ENCODE measurements around the gene BEST2.

BEST2 gene

DNA sequence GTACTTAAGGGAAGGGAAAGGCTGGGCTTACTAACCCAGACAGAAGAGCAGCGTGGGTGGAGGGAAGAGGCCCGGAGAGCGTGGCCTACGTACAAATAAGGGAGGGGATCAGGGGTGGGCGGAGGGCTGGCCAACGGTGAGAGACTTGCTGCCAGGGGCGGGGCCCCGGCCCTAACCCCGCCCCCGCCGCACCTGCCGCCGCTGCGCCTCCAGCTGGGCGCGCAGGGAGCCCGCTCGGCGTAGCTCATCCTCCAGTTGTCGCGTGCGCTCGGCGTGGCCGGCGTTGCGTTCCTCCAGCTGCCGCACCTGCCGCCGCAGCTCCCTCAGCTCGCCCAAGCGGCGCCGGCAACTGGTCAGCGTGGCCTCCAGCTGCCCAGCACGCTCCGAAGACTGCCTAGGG is 18.1 kb downstream of the BEST2 start:
- DNase-seq (ENCODE audit: low spot score), result no peak

DNA sequence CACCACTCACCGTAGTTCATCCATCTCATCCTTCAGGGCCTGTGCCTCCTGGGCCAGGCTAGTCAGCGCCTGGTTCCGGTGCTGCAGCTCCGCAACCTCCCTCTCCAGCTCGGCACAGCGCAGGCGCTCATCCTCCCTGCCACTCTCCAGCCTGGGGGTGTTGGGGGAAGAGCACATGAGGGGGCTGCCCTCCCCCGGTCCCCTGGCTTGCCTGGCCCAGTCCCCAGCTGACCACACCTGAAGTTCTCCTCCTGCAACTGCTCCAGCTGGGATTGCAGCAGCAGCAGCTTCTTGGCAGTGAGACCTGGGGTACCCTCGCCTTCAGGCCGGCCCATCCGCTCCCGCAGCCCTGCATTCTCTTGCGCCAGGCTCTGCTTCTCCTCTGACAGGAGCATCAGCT is 19.3 kb downstream of the BEST2 start:
- no peak for DNase-seq (ENCODE audit: low spot score)

DNA sequence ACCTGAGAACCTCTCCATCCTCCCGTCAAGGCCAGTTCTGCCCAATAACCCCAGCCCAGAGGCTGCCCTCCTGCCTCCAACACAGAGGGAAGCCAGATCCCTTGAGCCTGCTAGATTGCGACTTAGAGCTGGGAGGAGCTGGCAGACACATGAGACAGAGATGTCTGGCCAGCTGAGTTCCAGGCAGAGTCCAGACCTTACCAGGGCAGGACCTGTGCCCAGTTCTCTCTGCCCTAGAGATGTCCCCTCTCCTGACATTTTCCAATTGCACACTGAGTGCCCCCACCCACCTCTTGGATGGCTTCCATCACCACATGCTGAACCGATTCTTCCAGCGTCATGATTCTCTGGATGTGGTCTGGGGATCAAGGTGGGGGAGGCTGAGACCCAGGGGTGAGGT is 20.7 kb downstream of the BEST2 start:
- no peak for DNase-seq (ENCODE audit: low spot score)

DNA sequence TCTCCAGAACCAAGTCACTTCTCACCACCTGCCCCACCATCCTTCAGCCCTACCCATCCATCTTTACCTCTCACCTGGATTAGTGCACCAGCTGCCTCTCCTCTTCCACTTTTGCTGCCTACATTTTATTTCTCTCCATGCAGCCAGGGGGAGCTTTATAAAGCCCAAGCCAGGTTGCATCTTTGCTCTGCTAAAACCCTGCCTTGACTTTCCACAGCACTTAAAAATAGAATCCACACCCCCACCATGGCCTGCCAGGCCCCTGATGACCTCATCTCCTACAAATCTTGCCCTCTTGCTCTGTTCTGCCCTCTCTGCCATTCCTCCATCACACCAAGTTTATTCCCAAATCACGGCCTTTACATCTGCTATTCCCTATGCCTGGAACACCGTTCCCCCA is 22.0 kb downstream of the BEST2 start:
- DNase-seq (ENCODE audit: low spot score), result no peak

DNA sequence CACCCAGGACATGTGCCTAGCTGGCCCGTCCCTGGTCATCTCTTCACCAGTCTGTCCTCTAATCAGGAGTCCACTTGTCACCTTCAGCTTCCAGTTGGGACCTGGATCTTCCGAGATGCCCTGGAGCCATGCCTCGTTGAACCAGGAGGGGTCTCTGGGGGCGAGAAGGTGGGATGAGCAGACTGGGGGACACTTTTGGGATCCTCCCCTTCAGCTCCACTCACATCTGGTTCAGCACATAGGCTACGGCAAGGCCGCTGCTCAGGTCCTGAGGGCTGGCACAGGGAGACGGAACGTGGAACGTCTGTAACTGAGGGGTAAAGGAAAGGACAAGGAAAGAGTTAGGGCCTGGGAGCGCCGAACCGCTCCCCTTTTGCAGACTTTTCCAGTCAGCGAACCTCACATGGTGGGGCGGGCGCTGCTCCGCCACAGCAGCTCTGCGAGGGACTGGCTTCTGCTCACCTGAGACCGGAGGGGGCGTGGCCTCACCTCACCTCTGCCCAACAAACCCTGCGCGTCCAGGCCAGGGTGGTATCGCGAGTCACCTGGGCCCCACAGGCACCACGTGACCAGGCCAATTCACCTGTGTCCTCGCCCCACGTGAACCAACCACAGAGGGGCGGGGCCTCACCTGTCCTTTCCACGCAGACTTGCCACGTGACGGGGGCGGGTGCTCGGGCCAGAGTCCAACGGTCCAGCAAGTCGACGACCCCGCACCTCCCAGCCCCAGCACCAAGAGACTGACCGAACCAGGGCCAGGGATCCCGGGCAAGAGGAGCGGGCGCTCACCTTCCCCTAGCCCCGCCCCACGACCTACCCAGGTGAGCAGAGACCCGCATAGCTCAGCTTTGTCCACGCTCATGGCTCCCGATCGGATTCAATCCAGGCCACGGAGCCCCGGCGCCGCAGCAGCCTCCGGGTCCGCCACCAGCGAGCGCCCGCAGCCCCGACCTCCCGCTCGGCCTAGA is 23.3 kb downstream of the BEST2 start, which contains the start of gene HOOK2:
HOOK2 (minus strand) TSS at position 965 of the 968 bp plus-strand sequence; CDS start at position 862, 103 bp downstream.
- DNase-seq (ENCODE audit: low spot score), result peak; percentile 65

DNA sequence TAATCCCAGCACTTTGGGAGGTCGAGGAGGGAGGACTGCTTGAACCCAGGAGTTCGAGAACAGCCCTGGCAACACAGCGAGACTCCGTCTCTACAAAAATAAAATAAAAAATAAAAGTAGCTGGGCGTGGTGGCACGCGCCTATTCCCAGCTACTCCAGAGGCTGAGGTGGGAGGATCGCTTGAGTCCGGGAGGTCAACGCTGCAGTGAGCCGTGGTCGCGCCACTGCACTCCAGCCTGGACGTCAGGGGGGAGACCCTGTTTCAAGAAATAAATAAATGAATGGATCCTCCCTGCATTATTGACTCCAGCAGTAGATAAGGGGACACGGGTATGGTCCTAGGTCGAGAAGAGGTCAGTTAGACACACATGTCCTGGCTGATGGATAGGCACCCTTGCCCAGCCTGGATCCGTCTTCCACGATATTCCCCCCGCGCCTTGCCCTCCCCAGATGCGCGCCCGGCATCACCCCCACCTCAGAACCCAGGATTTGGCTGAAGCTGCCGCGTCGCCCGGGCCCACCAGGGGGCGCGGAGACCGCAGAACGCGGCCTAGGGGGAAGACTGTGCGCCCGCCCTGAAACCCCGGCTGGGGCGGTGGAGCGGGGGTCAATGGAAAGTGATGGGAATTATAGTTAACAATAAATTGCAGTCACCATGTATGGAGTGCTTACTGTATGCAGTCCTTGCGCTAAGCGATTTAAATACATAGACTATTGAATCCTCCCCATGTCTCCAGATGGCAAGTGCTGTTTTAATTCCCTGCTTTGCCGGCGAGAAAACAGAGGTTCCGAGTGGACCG is 25.8 kb downstream of the BEST2 start:
- peak; percentile 91 for DNase-seq (ENCODE audit: low spot score)

DNA sequence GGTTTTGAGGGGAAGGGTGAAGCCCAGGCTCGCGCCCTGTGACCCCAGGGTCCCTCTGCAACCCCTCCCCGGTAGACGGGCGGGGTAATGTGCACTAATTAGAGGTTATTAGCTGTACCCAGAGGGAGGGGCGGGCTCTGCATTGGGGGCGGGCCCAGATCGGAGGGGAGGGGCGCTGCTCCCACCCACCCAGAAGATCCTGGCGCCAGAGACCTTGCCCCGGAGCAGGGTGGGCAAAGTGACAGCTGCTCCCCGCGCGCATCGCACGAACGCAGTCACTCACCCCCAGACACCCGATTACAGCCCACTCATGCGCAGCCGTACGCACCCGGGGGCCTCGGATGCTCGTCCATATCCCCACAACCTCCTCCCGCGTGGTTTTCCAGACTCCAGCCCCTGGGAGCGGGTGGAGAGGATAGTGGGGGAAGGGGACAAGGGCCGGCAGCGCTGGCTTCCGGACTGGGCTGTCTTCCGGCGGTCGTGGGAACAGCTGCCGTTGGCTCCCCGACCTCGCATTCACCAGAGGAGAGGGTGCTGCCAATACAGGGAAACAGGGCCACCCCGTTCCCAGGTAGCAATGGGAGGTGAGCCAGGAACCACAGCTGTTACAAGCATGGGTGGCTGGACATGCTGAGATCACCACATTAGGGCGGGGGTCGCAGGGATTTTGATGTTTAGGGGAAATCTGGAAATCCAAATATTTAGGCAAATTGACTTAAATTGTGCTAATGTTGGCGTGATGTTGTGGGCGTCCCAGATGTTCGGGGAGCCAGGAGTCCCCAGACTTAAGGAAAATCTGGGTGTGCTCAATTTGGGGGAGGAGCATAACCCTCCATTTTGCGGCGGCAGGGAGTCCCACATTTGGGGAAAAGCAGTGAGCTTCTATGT is 26.7 kb downstream of the BEST2 start:
- peak; percentile 77 for DNase-seq (ENCODE audit: low spot score)

DNA sequence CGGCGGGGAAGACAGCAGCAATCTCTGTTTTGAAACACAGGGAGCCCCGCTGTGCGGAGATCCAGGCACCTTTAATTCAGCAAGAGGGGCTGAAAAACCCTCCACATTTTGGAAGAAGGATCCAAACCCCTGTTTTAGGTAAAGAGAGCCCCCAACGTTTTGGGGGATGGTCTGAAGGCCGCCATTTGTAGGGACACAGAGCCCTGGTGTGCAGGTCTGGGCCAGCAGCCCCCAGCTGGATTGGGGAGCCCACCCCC is 27.2 kb downstream of the BEST2 start:
- DNase-seq (ENCODE audit: low spot score), result no peak

DNA sequence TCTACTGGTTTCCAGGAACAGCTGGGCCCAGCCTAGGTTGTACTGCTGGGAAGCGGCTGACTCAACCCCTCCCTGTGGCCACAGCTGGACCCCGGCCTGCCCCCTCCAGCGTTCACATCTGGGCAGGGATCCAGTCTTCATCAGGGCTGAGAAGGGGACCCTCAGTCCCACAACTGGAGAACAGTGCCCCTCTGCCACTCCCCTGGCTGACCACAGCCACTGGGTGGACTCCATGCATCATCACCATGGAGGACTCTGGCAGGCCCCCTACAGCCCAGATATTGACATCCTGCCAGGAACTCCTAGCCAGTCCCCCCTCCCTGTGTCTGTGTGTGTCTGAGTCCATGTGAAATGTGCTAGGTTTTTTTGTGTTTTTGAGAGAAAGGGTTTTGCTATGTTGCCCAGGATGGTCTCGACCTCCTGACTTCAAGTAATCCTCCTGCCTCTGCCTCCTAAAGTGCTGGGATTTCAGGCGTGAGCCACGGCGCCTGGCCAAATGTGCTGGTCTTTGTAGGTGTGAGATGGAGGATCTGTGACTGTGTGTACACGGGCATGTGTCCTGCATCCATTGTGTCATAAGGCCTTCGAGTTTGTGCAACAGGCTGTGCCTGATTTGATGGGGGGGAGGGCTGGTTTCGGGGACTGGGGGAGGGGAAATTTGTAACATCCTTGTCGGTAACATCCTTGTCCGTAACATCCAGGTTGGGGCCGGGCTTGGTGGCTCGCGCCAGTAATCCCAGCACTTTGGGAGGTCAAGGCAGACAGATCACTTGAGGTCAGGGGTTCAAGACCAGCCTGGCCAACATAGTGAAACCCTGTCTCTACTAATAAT is 27.8 kb downstream of the BEST2 start:
- DNase-seq (ENCODE audit: low spot score), result no peak

DNA sequence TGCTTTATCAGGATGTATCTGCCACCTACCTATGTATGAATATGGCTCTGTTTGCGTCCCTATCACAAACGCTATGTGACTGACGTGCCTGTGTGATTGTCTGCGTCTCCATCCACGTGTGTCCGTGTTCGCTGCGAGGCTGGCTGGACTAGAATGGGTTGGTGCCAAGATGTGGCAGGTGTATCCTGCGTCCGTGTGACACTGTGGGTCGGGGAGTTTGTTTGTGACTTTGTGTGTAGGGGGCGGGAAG is 30.5 kb downstream of the BEST2 start:
- DNase-seq (ENCODE audit: low spot score), result no peak

DNA sequence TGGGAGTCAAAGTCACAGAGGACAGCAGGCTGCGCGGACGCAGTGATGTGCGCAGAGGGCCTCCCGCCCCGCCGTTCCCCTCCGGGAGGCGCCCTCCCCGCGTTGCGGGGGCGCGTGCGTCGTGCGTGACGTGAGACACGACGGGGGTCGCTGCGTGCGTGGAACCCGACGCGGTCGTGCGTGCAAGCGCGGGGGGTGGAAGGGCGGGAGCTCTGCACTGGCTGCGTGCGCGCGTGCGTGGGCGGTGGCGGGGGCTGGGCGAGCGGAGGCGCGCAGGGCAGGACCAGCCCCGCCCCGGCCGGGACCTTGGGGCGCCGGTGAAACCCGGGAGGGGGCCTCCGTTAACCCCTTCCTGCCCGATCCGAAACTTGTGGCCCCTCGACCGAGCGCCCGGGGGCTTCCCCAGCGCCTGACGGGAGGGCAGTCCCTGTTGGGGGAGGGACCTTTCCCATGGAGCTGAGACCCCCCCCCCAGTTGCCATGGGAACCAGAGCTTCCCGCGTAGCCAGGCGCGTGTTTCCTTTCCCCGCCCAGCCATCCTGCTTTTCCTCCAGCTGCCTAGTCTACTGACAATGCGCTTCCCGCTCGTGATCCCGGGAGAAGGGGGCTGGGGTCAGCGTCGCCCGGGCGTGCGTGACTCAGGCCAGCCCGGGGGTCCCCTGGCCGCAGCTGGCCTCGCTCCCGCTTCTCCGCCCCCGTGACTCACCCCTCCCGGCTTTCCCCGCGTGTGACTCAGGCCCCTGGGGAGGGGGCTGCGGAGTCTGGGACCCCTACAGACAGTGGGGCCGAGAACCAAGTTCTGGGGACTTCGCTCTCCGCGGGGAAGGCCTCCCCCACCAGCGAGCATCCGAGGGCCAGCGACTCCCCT is 31.1 kb downstream of the BEST2 start:
- peak; percentile 67 for DNase-seq (ENCODE audit: low spot score)

DNA sequence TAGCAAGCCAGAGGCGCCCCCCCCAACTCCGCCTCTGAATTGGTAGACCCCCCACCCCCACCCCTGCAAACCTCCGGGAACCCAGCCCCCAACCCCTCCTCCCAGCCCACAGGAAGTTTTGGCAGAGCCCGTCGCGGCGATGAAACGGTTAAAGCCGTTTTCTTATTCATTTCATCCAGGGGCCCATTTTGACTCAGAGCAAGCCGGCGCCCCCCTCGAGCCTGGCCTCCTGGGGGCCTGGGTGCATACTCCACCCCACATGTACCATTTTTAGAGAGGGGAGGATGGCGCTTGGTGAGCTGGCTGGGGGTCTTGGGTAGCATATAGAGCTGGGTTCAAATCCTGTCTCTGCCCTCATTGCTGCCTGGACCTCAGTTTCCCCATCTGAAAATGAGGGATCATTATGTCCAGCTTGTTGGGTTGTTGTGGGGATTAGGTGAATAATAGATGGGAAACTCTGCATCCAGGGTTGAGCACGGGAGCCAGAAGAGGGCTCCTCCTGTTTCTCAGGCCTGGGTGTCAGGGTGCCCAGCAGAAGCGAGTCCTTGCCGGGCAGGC is 31.8 kb downstream of the BEST2 start:
- DNase-seq (ENCODE audit: low spot score), result no peak

DNA sequence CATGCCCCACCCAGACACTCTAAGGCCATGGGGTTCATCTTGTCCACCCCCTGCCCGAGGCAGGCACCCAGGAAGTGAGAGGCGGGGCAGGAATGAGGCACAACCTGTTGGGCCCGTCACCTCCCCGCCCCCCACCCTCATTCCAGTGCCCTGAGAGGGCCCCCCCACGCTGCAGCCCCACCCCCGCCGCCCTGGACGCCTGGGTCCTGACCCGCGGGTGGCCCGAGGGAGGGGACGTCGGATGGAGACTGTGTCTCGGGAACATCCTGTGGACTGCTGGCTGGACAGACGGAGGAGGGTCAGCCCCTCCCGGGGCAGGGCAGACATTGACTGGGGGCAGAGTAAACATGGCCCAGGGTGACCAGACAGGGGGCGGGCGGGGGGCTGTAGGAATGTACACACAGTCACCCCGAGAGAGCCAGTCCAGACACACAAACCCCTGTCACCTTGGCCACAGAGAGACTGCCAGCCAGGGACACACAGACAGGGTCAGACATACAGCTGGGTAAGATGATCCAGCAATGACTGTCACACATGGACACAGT is 32.3 kb downstream of the BEST2 start:
- DNase-seq (ENCODE audit: low spot score), result peak; percentile 68

DNA sequence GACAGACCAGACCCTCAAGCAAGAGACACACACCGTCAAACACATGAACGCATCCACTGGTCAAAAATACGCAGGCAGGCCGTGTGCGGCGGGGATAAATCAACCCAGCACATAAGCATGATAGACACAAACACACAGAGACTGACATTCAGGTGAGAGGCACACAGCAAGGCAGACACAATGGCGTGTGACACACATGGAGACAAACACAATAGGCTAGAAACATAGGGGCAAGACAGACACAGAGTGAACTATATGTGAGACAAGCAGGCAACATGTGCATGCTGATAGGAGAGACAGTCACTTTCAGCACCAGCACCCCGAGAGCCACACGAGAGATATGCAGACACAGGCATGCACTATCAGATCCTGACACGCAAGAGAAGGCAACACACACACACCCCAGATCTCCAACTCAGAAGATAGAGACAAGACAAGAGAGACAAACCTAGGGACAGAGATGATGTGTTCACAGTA is 32.8 kb downstream of the BEST2 start:
- DNase-seq (ENCODE audit: low spot score), result no peak

DNA sequence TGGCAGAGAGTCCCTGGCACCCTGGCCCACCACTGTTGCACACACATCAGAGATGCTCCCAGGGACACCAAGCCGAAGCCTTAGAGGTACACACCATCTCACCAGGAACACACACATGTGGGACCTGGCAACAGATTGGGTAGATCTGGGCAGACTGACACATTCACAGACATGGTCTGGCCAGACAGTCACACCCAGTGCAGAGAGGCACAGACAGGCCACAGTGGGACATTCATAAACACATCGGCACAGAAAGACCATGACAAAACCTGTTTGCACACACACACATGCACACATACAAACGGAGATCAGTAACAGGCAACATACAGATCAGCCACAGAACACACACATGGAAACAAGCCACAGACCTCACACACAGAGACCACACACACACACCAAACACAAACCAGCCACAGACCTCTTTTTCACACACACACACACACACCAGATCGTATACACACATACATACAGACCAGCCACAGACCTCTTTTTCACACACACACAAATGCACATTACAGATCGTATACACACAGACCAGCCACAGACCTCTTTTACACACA is 33.4 kb downstream of the BEST2 start:
- DNase-seq (ENCODE audit: low spot score), result peak; percentile 26

DNA sequence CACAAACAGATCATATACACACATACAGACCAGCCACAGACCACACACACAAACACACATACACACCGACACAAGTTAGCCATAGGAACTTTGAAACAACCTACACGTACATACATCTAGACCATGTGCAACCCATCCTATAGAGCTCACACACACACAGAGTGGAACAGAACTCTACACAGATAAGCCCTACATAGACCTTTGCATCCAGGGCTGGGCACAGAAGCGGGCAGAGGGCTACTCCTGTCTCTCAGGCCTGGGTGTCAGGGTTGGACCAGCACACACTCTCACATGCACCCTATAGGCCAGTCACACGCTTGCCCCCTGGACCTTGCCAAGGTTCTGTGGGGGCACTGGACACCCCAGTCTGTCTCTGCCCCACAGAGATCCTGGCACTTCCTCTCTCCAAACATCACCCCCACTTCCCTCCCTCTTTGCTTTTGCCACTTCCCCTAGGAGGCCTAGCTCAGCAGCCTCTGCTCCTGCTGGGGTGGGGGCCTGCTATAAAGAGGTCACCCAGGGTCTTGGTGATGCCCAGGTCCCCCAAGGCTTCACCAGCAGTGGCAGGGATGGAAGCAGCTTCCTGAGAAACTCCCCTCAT is 33.9 kb downstream of the BEST2 start:
- DNase-seq (ENCODE audit: low spot score), result no peak

DNA sequence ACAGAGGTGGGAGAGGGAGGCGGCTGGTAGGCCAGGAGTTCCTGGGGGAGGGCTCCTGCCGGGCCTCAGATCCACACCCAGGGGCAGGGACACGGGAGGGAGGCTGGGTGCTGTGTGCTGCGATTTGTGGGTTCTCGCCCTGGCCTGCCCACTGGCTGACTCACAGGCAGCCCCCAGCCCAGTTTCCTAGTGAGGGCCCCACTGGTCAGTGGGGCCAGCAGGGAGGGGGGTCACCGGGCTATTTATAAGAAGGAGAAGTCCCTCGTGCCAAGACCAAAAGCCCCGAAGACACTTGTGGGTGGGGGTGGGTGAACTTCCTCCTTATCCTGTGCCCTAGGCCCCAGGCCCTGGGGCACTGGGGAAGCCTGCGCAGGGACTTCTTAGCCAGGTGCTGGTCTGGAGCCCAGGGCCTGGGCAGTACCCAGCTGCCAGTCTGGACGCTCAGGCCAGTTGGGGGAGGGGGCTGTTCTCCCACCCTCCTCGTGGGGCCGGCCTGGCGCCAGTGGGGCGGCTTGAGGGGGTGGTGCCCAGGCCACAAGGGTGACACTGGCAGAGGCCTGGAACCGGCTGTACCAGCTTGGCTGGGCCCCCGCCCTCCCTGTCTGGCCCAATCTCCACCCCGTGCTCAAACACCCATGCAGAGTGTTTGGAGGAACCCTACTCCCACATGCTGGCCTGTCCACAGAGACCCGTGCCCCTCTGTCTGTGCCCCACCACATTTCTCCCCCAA is 34.7 kb downstream of the BEST2 start:
- no peak for DNase-seq (ENCODE audit: low spot score)

DNA sequence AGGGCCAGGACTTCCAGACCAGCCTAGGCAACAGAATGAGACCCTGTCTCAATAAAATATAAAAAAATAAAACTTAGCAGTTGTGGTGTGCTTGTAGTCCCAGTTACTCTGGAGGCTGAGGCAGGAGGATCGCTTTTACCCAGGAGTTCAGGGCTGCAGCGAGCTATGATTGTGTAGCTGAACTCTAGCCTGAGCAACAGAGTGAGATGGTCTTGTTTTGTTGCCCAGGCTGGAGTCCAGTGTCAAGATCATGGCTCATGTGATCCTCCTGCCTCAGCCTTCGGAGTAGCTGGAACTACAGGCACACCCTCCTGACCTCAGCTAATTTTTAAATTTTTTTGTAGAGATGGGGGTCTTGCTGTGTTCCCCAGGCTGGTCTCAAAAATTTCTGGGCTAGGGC is 35.4 kb downstream of the BEST2 start:
- no peak for DNase-seq (ENCODE audit: low spot score)

Measured in HuH-7.5 (cell line).